Bronchial epithelial cell (primary cell): ENCODE data around the gene CAP1. TPM values are rescaled to one million over a fixed set of nuclear protein-coding genes. Genes with fewer than 3 reads are reported as not detected.
A peak's percentile ranks its signal among the peaks of the same experiment; 100 is the strongest.

Source experiments
- DNase-seq: peaks from one replicate; pipeline ENCODE4 v3.0.0-alpha.2; 2010; ENCODE audit warnings: low read depth
- FAIRE-seq: peaks from 2 replicates; lab custom pipeline; 2011; peaks lifted over from hg19 to GRCh38; lab: Jason Lieb, UNC
- H3K27me3 ChIP-seq: 2 replicates; pipeline ENCODE4 v1.5.1; 2011; ENCODE audit warnings: low read length; ENCODE audit not compliant: control insufficient read depth, insufficient read depth
- H3K36me3 ChIP-seq: 2 replicates; pipeline ENCODE4 v1.5.1; 2011; ENCODE audit warnings: low read length; ENCODE audit not compliant: control insufficient read depth, insufficient read depth
- H3K4me3 ChIP-seq: 2 replicates; pipeline ENCODE4 v1.5.1; 2011; ENCODE audit warnings: mild to moderate bottlenecking, low read depth, low read length, control low read depth
- CTCF ChIP-seq: IDR thresholded peaks from 2 replicates; pipeline ENCODE4 v1.5.1; 2011; ENCODE audit warnings: mild to moderate bottlenecking, moderate library complexity, low read length, control low read depth, inconsistent platforms; ENCODE audit not compliant: insufficient read depth, severe bottlenecking
- total RNA-seq: library from RNA; depleted of rRNA; stranded (reverse); fragments of >200 nt; gene quantifications from 2 replicates; pipeline ENCODE4 v1.2.1, GENCODE V29; 2014

Gene CAP1
- total RNA-seq, 1 donor from 2014 or later, result 359 TPM

GRCh38 chr1:40038697-40039096, 1.8 kb upstream of the CAP1 start:
- no peak for FAIRE-seq
- DNase-seq, result no peak
- Histone ChIP-seq H3K36me3 (peaks cover 3% of the 10 kb centered on the region), H3K27me3 (no peaks in the 10 kb centered on the region), H3K4me3 (no peak overlapping the region)
- no peak for TF ChIP-seq CTCF

GRCh38 chr1:40039245-40039756, 1.2 kb upstream of the CAP1 start:
- no peak for TF ChIP-seq CTCF
- peaks cover 3% of the 10 kb centered on the region for H3K36me3 ChIP-seq
- FAIRE-seq, result no peak
- H3K4me3 ChIP-seq, result peak overlapping the region; percentile 77
- no peaks in the 10 kb centered on the region for H3K27me3 ChIP-seq
- peak; percentile 40 for DNase-seq

GRCh38 chr1:40039757-40040510, 595 bp upstream of the CAP1 start:
- FAIRE-seq (no peak), DNase-seq (peak; percentile 72)
- TF ChIP-seq CTCF, result no peak
- Histone ChIP-seq H3K36me3 (peaks cover 3% of the 10 kb centered on the region), H3K27me3 (no peaks in the 10 kb centered on the region), H3K4me3 (peak overlapping the region; percentile 77)

GRCh38 chr1:40041466-40041838, 923 bp downstream of the CAP1 start:
- DNase-seq (no peak), FAIRE-seq (no peak)
- Histone ChIP-seq H3K27me3 (no peaks in the 10 kb centered on the region), H3K4me3 (peak overlapping the region; percentile 77), H3K36me3 (peaks cover 3% of the 10 kb centered on the region)
- no peak for TF ChIP-seq CTCF

GRCh38 chr1:40042341-40042740, 1.8 kb downstream of the CAP1 start:
- no peaks in the 10 kb centered on the region for H3K27me3 ChIP-seq
- FAIRE-seq (no peak), DNase-seq (peak; percentile 19)
- H3K4me3 ChIP-seq, result no peak overlapping the region
- H3K36me3 ChIP-seq, result peaks cover 3% of the 10 kb centered on the region
- no peak for TF ChIP-seq CTCF
